ENCODE data around the gene SWT1. TPM values are rescaled to one million over a fixed set of nuclear protein-coding genes. Genes with fewer than 3 reads are reported as not detected.

Gene SWT1
- total and polyA plus RNA-seq, 2 of the 13 experiments (the other 11 are each of a cell fraction or from before 2014, with no cell fraction given): 1.7 to 2.5 TPM

GRCh38 chr1:185157599-185158412, 839 bp downstream of the SWT1 start:
- TF ChIP-seq USF2 (IDR thresholded peaks at IDR 0.05; ENCODE audit: low read depth, low read length) (no peak), USF2 (CRISPR knock-in tag; IDR thresholded peaks at IDR 0.05; ENCODE audit: borderline replicate concordance) (peak; percentile 32; the same call in 1 of the 2 replicates), ZNF350 (CRISPR knock-in tag; IDR thresholded peaks at IDR 0.05; ENCODE audit: borderline replicate concordance, low read depth) (0 out of 2 replicates have a peak, but pooled peaks have one; percentile 0), SNAI1 (CRISPR knock-in tag; IDR thresholded peaks at IDR 0.05; ENCODE audit: borderline replicate concordance) (peak; percentile 87; the same call in 1 of the 2 replicates), HNF4A (CRISPR knock-in tag; IDR thresholded peaks at IDR 0.05) (no peak), ZNF691 (CRISPR knock-in tag; IDR thresholded peaks at IDR 0.05; ENCODE audit: borderline replicate concordance, low read depth) (0 out of 2 replicates have a peak, but pooled peaks have one; percentile 2), CENPBD1 (CRISPR knock-in tag; IDR thresholded peaks at IDR 0.05; ENCODE audit: borderline replicate concordance, low read depth) (0 out of 2 replicates have a peak, but pooled peaks have one; percentile 74), POLR2A (IDR thresholded peaks at IDR 0.05; ENCODE audit: insufficient read depth in 1 of 2, low read depth in 2 of 2, low read length in 2 of 2) (0 out of 4 replicates have a peak, but pooled peaks of 1 of the 2 experiments have one; percentile 31), CHD2 (IDR thresholded peaks at IDR 0.05; ENCODE audit: low read depth, low read length) (no peak)
- intact Hi-C loops (cut with micrococcal nuclease; ENCODE audit: unreplicated experiment) (loop anchor here (2.0 to 5.0 kb wide), 5 partner anchors 13 to 1217 kb away; partner anchors contain the start of genes EDEM3, IVNS1ABP, ODR4 and RNF2), in situ Hi-C loops (cut with HindIII; ENCODE audit: extremely low pct_ligation_motif_present, low pct_unique_long_range_greater_than_20kb) (no loop called here)
- CTCF ChIA-PET (ENCODE audit: low intra/inter-chr PET ratio, low total read pairs): no interaction called here
- Histone ChIP-seq H4K20me1 (ENCODE audit: insufficient read depth, low read length) (no peaks in the 10 kb centered on the region), H3K9ac (ENCODE audit: insufficient read depth, low read depth, low read length) (peak overlapping the region; percentile 88), H3K27ac (ENCODE audit: extremely low read length, insufficient read depth, low read length) (peak overlapping the region; percentile 91), H3K9me3 (ENCODE audit: low read length) (no peaks in the 10 kb centered on the region), H3K4me3 (replicated peaks in 1 of 3; ENCODE audit: insufficient read depth in 1 of 3, low read depth in 2 of 3, low read length in 3 of 3) (peak overlapping the region; percentile 90 to 93 (median 92)), H3K4me2 (ENCODE audit: low read depth, low read length) (peak overlapping the region; percentile 94), H3K27me3 (ENCODE audit: control insufficient read depth in 1 of 2, insufficient read depth in 2 of 2, low read length in 2 of 2) (no peaks in the 10 kb centered on the region; a peak in 1 of 5 replicates), H3K4me1 (ENCODE audit: insufficient read depth, low read length) (peaks cover 26% of the 10 kb centered on the region), H3K36me3 (replicated peaks in 1 of 2; ENCODE audit: control insufficient read depth in 1 of 2, insufficient read depth in 2 of 2, low read length in 2 of 2) (0 out of 5 replicates have a peak, but pooled peaks cover 0 to 2% of the 10 kb centered on the region in 2 experiments), H2AFZ (ENCODE audit: low read length) (peak overlapping the region; percentile 94), H3K79me2 (ENCODE audit: insufficient read depth, low read length) (peaks cover 20% of the 10 kb centered on the region)
- ATAC-seq (no peak), DNase-seq (ENCODE audit: low spot score) (no peak), FAIRE-seq (no peak)
- WGBS (ENCODE audit: low lambda C conversion rate): under 1% methylated on average over 20 of the region's 20 CpGs
- POLR2A ChIA-PET: interaction anchor here (1.0 to 2.5 kb wide), 5 partner anchors 12 to 1217 kb away, joined by 3 to 13 read pairs (median 7); partner anchors contain the start of genes IVNS1ABP, ODR4, RNF2 and TPR
- BruUV-seq (replicated peaks): TSS peak; percentile 70

Measured in HepG2 (cell line).